Activated CD4-positive, alpha-beta T cell treated with anti-CD3 and anti-CD28 coated beads, Interleukin-10, Interleukin-2, amounts not matched to agents 100 ng/mL and 50 ng/mL, durations not matched to agents 16 hours and 8 hours (primary cell): ENCODE measurements around the gene PCDHA1.

ENCODE experiments used
- DNase-seq: peaks from one replicate; pipeline ENCODE4 v3.0.0-alpha.2; 2020

The PCDHA1 gene

DNA sequence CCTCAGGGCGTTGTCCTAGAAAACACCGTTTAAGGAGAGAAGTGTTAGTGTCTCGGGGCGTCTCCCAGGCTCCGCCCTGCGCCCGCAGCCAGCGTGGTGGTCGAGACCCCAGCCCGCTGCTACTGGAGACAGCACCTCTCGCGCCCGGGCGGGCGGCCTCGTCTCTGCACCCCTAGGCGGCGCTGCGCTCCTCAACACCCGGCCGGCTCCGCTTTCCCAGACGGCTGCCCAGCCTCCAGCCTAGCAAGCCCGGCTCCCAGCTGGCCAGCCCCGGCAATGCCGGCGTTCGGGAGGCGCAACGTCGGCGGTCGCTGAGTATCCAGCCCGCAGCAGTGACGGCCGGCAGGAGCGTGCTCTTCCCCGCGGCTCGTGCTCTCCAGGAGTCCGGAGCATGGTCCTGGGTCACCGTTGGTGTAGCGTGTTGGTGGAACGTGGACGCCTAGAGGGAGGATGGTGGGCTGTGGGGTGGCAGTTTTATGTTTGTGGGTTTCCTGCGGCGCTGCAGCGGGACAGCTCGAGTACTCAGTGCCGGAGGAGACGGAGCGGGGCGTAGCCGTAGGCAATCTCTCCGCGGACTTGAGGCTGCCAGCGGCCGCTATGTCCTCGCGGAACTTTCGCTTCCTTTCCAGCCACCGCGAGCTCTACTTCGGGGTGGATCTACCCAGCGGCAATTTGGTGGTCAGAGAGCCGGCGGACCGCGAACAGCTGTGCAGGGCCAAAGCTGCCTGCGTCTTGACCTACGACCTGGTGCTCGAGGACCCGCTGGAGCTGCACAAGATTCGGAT is 140.7 kb downstream of the PCDHA1 start:
- peak; percentile 6 for DNase-seq

DNA sequence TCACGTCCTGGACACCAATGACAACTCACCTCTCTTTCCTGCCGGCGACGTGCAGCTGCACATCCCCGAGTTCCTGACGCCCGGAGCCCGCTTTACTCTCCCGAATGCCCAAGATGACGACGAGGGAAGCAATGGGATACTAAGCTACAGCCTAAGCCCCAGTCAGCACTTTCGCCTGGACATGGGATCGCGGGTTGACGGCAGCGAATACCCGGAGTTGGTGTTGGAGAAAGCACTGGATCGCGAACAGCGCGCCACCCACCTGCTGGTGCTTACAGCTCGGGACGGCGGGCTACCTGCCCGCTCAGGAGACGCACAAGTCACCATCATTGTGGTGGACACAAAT is 141.3 kb downstream of the PCDHA1 start:
- no peak for DNase-seq

DNA sequence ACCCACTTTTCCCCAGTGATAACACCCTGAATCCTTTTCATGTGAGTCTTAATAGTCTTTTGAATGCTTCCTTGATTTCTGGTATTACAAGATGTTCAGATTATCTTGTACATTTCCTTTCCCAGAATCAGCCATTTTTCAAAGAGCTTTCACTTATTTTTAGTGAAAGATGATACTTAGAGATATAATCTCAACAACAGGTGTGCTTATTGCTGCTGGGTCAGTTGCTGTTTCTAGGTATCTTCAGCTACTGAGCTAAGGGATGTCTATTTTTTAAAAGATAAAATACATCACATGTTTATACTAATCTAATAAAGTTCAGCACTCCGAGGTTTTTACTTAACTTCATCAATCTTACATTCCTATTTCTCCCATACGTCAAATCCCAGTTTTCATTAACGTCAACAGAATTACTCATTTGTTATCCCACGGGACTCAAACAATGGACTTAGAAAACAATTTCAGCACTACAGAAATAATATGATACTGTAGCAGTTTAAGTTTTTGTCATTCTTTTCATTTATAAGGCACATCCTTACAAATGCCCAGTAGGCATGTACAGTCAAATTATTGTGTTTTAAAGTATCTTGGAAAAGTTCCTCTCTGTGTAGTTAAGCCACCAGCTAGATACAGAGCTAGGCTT is 149.1 kb downstream of the PCDHA1 start:
- DNase-seq = no peak

DNA sequence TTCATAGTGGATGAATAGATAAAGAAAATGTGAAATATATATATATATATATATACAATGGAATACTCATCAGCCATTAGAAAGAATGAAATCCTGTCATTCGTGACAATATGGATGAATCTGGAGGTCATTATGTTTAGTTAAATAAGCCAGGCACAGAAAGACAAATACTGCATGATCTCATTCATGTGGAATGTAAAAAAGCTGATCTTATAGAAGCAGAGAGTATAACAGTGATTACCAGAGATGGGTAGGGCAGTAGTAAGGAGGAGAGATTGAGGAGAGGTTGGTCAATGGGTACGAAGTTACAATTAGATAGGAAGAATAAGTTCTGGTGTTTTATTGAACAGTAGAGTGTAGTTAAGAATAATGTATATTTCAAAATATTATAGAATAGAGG is 160.6 kb downstream of the PCDHA1 start:
- DNase-seq = no peak

DNA sequence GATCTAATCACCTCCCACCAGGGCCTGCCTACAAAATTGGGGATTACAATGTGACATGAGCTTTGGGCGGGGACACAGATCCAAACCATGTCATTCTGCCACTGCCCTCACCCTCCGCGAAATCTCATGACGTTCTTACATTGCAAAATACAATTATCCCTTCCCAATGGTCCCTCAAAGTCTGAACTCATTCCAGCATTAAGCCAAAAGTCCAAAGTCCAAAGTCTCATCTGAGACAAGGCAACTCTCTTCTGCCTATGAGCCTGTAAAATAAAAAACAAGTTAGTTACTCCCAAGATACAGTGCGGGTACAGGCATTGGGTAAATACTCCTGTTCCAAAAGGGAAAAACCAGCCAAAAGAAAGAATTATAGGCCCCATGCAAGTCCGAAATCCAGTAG is 165.7 kb downstream of the PCDHA1 start:
- DNase-seq = no peak

DNA sequence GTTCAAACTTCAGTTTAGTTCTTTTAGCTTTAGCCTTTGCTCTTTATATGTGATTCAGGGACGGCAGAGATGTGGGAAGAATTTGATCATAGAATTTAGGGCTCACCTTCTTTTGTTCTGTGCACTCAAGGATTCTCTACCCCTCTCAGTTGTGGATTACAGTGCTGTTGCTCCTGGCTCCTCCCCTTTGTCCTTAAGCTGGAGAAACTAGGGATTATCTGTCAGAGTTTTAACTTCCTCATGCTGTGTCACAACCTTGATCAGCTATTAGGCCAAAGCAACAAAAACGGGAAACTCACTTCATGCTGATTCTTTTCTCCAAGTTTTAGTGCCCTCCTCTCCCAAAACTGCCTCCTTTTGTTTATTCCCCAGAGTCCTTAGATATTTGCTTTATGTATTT is 167.3 kb downstream of the PCDHA1 start:
- DNase-seq = no peak

DNA sequence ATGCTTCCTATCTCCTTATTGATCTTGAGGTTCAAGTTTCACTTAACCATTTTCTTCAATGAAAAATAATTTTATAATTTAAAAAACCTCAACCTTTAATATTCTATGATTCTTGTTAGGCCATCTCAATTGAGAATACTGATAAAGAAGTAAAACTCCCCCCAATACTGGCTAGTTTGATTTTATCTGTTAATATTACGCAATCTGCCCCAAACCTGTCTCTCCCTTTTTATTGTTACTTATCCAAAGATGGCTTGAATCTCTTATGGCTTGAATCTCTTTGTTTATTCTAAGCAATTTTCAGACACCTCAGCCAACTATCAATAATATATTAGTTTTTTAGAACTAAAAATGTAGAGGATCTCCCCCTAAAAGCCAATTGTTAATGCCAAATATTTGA is 176.2 kb downstream of the PCDHA1 start:
- DNase-seq = no peak

DNA sequence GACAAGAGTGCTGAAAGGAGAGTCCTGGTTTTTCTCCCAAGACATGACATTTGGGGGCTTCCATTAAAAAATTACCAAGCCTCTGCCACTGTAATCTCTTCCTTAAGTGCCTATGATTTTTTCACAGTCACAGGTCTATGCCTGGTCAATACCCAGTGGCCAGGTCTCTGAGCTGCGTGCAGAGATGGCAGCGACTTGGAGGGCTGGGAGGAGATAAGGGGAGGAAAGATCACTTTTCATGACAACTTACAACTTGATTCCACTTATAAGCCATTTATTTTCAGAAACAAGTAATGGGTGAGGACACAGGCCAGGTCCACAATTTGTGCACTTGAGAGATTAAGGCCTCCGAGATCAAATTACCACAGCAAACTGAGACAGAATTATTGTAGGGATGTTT is 178.4 kb downstream of the PCDHA1 start:
- no peak for DNase-seq

DNA sequence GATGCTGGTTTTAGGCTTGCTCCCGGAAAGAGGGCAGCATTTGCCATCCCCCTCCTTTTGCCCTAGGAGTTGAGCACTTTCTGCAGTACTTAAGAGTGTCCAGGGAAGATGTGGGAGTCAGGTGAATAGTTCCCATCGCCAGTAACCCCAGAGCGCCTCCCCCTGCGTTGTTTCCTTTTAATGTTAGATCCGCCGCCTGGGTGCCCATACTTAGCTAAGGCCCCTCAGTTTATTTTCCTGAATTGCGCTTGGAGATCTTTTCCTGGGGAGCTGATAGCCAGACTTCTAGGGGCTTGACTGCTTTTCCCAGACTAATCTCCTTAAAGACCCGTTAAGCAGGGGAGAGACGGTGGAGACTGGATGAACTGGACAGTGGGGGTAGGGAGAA is 180.0 kb downstream of the PCDHA1 start:
- no peak for DNase-seq

DNA sequence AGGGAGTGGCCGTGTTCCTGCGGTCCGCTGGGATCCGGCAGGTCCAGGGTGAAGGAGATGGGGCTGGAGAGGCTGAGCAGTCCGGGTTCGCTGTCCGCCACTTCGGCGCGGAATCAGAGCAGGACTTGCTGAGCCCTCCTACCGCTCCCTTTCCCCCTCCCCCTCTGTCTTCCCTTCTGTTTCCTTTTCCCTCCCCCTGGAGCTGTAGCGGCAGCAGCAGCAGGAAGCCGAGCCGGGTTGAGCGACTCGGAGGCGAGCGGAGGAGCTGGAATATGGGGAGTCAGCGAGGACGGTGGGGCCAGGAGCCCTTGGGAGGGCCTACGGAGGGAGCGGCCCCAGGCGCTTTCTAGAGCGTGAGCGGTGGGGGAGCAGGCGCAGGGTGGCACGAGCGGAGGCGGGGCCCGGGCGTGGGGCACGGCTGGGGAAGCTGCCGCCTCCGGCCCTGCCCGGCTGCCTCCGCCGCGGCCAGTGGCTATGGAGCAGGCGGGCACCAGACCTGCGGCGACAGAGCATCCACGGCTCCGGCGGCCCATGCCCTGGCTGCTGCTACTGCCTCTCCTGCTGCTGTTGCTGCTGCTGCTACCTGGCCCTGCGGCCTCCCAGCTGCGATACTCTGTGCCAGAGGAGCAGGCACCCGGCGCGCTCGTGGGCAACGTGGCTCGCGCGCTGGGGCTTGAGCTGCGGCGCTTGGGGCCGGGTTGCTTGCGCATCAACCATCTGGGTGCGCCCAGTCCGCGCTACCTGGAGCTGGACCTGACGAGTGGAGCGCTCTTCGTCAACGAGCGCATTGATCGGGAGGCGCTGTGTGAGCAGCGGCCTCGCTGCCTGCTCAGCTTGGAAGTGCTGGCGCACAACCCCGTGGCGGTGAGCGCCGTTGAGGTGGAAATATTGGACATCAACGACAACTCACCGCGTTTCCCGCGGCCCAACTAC is 180.6 kb downstream of the PCDHA1 start, which contains the start of gene PCDHAC2:
Gene PCDHAC2 (plus strand): TSS at position 184 of the 933 bp plus-strand sequence. CDS start 291 bp downstream, at position 475.
- no peak for DNase-seq

DNA sequence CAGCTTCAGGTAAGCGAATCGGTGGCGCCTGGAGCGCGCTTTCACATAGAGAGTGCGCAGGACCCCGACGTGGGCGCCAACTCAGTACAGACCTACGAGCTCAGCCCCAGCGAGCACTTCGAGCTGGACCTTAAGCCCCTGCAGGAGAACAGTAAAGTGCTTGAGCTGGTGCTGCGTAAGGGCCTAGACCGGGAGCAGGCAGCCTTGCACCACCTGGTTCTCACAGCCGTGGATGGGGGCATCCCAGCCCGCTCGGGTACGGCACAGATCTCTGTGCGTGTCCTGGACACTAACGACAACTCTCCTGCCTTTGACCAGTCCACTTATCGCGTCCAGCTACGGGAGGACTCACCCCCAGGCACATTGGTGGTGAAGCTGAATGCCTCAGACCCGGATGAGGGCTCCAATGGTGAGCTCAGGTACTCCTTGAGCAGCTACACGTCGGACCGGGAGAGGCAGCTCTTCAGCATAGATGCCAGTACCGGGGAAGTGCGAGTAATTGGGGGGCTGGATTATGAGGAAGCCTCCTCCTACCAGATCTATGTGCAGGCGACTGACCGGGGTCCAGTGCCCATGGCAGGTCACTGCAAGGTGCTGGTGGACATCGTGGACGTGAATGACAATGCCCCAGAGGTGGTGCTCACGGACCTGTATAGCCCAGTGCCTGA is 181.4 kb downstream of the PCDHA1 start:
- no peak for DNase-seq

DNA sequence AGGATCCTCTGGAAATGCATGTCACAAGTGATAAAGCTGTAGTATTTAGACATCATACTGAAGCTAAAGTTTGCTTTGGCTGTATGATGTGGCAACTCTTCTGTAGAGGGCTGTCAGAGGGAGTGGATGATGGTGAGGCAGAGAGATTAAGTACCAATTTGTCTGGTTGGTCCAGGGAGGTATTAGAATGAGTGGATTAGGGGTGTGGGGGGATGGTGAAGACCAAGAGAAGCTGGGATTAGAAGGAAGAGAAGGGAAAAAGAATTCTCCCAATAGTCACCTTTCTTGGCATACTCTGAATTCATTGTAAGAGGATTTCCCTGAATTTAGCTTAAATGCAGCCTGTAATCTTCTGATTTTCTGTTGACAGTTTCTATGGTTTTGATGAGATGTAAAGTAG is 183.9 kb downstream of the PCDHA1 start:
- no peak for DNase-seq

DNA sequence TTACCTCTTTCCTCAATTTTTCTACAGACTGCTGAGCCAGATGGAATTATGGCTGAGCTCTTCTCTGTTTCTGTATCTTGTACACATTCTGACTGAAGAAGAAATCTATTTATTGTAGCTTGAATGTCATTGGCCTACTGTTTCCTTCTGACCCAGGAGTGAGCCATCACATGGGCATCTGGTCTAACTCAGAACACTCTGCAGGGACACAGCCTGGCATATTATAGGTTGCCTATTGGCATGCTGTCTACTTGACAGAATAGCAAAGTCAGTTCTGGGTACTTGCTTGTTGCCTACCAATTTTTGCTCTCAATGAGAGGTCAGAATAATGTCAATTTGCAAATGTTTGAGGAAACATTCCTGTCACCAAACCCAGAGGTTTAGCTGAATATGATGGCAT is 187.6 kb downstream of the PCDHA1 start:
- DNase-seq = no peak

DNA sequence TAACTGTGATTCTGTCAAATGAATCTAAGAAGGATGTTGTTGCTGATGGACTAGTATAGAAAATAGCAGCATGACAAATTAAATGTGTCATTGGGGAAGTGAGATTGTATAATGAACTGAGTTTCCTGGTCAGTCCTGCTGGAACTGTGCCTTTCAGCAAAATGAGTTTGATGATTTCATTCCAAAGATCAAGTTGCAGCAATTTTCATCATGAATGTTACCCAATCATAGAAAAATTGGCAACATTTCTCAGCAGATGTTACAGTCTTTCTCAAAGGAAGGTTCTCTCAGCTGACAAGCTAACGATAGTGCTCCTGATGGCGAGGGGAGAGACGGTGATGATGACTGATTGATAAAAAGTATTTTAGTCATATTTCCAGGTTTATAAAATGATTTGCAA is 191.1 kb downstream of the PCDHA1 start:
- no peak for DNase-seq

DNA sequence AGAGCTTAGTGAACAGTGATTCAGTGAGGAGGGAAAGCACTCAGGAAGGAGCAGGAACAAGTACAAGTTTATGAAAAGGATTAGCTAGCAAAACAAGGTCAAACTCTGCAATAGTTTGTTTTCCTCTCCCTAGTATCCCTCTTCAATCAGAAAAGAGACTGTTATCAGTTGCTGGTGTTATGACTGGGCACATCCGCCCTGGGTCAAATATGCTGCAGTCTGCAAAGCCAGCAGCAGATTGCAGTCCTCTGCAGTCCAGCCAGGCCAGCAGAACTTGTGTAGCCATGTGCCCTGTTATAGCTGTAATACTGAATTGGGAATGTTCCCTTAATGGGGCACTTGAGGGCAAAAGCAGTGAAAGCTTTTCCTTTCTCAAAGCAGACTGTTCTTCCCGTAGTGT is 192.3 kb downstream of the PCDHA1 start:
- no peak for DNase-seq

DNA sequence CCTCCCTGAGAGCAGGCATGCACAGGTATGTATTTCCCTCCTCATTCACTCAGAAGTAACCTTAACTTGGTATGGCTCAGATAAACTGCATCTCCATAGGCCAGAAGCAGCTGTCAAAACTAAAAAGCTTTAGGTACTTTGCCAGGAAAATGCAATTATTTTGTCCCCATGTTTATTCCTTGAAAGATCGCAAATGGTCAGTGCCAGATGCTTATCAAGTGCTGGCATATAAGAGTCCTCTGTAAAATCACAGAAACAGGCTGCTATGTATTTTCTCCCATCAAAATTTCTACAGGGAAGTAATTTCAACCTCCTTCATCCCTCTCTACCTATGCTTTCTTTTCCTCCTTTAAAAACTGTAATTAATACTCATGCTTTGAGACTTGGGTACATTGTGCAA is 193.0 kb downstream of the PCDHA1 start:
- DNase-seq = no peak

DNA sequence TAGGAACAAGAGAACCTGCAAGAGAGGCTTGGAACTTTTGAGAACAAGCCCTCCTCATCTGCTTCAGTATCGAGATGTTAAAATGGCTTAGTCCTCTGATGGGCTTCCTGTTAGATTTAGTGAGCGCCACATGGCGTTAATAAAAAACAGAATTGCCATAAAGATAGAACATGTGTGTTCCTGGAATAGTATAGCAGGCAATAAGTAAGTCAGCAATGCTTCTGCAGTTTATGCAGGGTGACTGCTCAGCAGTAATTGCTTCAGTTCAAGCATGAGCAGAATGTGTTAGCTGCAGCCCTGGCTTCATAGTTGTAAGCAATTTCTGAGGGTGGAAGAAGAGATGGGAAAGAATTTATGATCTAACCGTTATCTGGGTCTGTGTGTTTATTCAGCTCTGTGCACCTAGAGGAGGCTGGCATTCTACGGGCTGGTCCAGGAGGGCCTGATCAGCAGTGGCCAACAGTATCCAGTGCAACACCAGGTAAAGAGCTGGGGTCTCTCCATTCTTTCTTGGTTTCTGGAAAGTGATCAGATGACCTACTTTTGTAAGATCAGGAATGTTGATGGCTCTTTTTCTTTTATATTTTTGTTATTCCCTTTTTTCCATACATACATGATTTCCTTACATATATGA is 196.3 kb downstream of the PCDHA1 start:
- no peak for DNase-seq

DNA sequence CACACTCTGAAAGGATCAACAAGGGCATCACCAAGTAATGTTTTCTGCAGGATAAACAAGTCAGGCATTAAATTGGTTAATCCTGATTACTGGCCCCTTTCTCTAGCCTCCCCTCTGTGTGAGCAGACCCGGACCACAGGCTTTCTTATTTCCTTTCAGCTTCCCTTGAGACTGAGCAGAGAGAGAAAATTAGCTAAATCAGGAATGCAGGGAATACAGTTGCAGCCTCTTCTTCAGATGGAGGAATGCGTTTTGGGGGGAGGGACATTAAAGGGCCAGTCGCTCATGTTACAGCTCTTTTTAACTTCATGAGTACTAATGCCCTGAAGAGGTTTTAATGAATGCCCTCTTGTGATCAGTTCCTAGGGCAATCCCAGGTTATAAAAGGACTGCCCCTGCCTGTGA is 200.2 kb downstream of the PCDHA1 start:
- no peak for DNase-seq

DNA sequence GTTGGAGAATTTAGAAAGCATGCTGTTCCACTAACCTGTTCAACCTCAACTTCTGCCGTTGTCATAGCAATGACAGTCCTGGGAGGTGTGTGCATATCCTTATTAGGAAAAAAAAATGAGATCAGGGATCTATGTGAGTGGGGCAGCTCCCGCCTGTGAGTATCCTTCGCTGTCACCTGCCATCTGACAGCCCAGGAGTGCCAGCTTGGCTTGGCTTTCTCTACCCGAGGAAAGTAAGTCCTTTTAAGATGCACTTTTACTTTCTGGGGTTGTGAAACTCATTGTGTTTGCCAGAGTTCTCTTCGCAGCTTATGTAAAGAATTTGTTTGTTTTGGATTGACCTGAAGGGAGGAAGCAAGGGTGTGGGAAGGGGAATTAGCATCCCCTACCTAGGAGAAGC is 202.2 kb downstream of the PCDHA1 start:
- DNase-seq = no peak

DNA sequence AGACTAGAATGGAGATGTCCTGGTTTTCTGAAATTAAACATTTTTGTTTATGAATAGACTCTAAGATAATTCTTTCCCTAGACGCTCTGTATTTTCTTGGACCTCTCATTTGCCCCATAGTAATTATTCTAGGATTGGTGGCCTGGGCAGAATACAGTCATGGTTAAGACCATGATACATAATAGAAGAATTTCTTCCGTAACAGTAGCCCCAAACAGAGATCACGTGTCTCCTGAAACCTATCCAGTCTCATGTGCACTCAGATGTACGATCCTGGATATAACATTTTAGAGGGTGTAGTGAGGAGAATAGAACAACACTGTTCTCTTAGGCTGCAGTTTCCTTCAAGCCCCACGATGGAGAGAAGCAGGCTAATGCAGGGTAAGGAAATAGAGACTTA is 202.7 kb downstream of the PCDHA1 start:
- DNase-seq = no peak

DNA sequence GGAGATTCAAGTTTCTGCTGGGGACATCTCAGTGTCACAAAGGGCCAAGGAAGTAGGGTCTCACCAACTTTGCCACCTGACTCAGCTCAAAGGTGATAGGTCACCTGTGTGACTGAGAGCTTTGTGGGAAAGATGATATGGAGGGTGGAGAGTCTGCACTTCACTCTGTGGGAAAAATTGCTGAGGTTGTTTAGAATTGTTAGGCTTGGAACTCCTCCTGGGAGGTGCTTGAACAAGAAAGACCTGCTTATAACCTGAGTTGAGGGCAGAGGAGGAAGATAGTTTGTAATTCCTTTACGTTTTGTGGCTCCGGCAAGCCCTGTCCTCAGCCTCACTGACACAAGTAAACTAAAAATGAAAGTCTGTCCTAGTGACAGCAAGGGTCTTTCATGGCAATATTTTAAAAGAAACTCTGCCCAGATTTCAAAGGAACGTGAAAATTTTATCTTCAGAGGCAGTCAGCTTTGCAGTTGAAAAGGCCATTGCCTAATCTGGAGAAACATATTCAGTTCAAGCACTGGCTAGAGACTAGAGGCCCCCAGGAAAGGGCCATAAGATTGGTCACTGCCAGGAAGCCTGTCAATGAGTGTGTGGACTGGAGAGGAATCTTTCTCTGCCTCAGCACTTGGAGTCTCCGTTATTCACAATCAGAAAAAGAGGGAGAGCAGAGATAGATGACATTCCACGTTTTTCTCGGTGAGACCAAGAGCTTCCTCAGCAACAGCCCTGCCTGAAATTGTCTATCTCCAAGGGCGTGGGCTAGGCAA is 203.5 kb downstream of the PCDHA1 start:
- no peak for DNase-seq

DNA sequence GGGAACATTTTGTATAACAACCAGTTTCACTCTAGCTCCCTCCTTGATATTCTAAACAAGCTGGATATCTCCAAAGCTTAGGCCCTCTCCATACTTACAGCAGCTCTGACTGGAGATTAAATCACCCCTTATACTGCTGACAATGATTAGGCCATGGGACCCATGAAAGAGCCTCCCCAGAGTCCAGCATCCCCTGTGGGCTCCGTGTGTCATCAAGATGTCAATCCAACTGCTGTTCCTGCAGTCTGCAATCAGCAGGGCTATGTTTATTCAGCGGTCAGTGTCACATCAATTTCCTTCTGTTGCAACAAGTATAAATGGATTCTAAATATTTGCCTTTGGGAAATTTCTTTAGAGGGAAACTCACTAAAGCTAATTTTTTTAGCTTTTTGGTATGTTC is 206.9 kb downstream of the PCDHA1 start:
- no peak for DNase-seq
